GM23248 (cell line): ENCODE measurements around the gene IL10. TPM values are rescaled to one million over a fixed set of nuclear protein-coding genes. Genes with fewer than 3 reads are reported as not detected.

Experiments
- DNase-seq: peaks from one replicate; pipeline ENCODE4 v3.0.0-alpha.2; 2015
- H2AFZ ChIP-seq: fragments of 200-600 bp; sonication (generic); 2 replicates; pipeline ENCODE4 v1.6.1; 2016; ENCODE audit warnings: antibody characterized with exemption
- H3F3A ChIP-seq: fragments of 200-600 bp; sonication (generic); 2 replicates; pipeline ENCODE4 v1.6.1; 2016; ENCODE audit warnings: mild to moderate bottlenecking, antibody characterized with exemption, mixed run types; ENCODE audit not compliant: insufficient read depth
- H3K27ac ChIP-seq: fragments of 200-600 bp; sonication (generic); 2 replicates; pipeline ENCODE4 v1.5.1; 2016; ENCODE audit warnings: mild to moderate bottlenecking
- H3K27me3 ChIP-seq: fragments of 200-600 bp; sonication (generic); replicated peaks from 2 replicates; pipeline ENCODE4 v1.6.1; 2016; ENCODE audit warnings: mild to moderate bottlenecking; ENCODE audit not compliant: insufficient read depth
- H3K36me3 ChIP-seq: fragments of 200-600 bp; sonication (generic); 2 replicates; pipeline ENCODE4 v1.6.1; 2016; ENCODE audit warnings: low read depth, mild to moderate bottlenecking
- H3K4me1 ChIP-seq: fragments of 200-600 bp; sonication (generic); 2 replicates; pipeline ENCODE4 v1.6.1; 2016; ENCODE audit warnings: mild to moderate bottlenecking; ENCODE audit not compliant: insufficient read depth
- H3K4me2 ChIP-seq: fragments of 200-600 bp; sonication (generic); one replicate; pipeline ENCODE4 v1.6.1; 2016; ENCODE audit warnings: mild to moderate bottlenecking; ENCODE audit not compliant: unreplicated experiment
- H3K4me3 ChIP-seq: fragments of 200-600 bp; sonication (generic); 2 replicates; pipeline ENCODE4 v1.5.1; 2016; ENCODE audit warnings: mild to moderate bottlenecking
- H3K79me2 ChIP-seq: fragments of 200-600 bp; sonication (generic); 2 replicates; pipeline ENCODE4 v1.6.1; 2016; ENCODE audit warnings: mild to moderate bottlenecking; ENCODE audit not compliant: insufficient read depth
- H3K9ac ChIP-seq: fragments of 200-600 bp; sonication (generic); 2 replicates; pipeline ENCODE4 v1.6.1; 2016; ENCODE audit warnings: mild to moderate bottlenecking
- H3K9me2 ChIP-seq: fragments of 200-600 bp; sonication (generic); 2 replicates; pipeline ENCODE4 v1.6.1; 2016; ENCODE audit warnings: mixed run types, mild to moderate bottlenecking, moderate library complexity; ENCODE audit not compliant: insufficient read depth
- H3K9me3 ChIP-seq: fragments of 200-600 bp; sonication (generic); one replicate; pipeline ENCODE4 v1.6.1; 2017; ENCODE audit warnings: low read depth
- H4K20me1 ChIP-seq: fragments of 200-600 bp; sonication (generic); 2 replicates; pipeline ENCODE4 v1.6.0; 2016; ENCODE audit not compliant: insufficient read depth
- EZH2 ChIP-seq: fragments of 200-600 bp; sonication (generic); IDR thresholded peaks from 2 replicates; pipeline ENCODE4 v1.6.1; 2018; ENCODE audit warnings: antibody characterized with exemption, mild to moderate bottlenecking; ENCODE audit not compliant: insufficient read depth, poor library complexity, severe bottlenecking
- EZH2phosphoT487 ChIP-seq: fragments of 200-600 bp; sonication (generic); IDR thresholded peaks from 2 replicates; pipeline ENCODE4 v1.6.1; 2018; ENCODE audit warnings: antibody characterized with exemption, moderate library complexity, mild to moderate bottlenecking, low read depth; ENCODE audit not compliant: insufficient read depth
- WGBS, 2 experiments: methylation state at CpG; one replicate each; pipeline ENCODE4 v1.1.6; 2015 to 2017; ENCODE audit warnings: low lambda C conversion rate in 2 of 2, low coverage in 1 of 2; ENCODE audit errors: missing lambda C conversion rate in 2 of 2; 5-methylcytosine and 5-hydroxymethylcytosine counted together
- in situ Hi-C: fragments of 300-500 bp; cut with MboI; formaldehyde crosslinking; loops from 2 replicates; pipeline ENCODE4 v1.15.0; 2020
- polyA plus RNA-seq: library from polyadenylated mRNA; unstranded; fragments of >200 nt; fragmentation: Nextera tagmentation; extraction: Ambion mirVana; gene quantifications from 2 replicates; pipeline ENCODE4 v1.2.1, GENCODE V29; 2016
- total RNA-seq: library from RNA; depleted of rRNA; stranded (reverse); fragments of >200 nt; shearing (Covaris generic); gene quantifications from 2 replicates; pipeline ENCODE4 v1.2.3, GENCODE V29; 2014

IL10 gene
- total and polyA plus RNA-seq, 2 experiments from 2014 or later: not detected

DNA sequence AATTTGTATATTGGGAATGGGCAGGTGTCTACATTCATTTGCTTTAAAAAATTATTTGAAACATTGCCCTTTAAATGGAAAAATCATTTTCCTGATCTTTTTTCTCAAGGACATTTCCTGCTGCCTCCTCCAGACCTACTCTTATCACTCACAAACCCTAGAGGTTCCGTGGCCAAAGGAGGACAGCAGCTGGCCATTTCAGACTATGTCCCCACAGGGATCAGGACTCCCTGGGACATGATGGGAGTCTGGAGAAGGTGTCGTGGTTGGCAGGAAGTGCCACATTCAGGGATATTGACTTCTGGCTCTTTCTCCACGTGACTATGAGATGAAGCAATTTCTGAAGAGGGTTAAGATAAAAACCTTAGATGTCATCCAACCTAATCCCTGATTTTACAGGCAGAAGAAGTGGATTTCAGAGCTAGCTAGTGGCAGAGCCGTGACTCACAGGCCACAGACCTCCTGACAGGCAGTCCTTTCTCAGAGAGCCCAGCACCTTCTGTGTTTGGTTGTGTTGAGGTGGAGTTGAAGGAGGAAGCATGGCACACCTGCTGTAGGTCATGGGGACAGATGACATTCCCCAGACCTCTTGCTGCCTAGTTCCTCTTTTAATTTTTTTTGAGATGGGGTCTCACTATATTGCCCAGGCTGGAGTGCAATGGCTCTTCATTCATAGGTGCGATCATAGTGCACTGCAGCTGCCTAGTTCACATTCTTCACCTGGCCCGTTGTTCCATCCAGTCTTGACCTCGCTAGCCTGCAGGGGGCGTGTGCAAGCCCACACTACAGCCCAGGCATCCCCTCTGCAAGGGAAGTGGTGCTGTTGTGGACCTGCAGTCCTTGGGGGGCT, 25.5 kb upstream of the IL10 start:
- no peak overlapping the region for H2AFZ ChIP-seq
- in situ Hi-C loops: no loop called here
- WGBS, 2 experiments: 53 to 56% methylated on average over 8 of the region's 8 CpGs
- DNase-seq: peak; percentile 32
- no peak overlapping the region for H3K4me2 ChIP-seq
- no peaks in the 10 kb centered on the region for H3K79me2 ChIP-seq
- no peak overlapping the region for H3K9ac ChIP-seq
- peaks cover 14% of the 10 kb centered on the region for H3F3A ChIP-seq
- H3K9me3 ChIP-seq: no peaks in the 10 kb centered on the region
- TF ChIP-seq EZH2 (no peak), EZH2phosphoT487 (no peak)
- H4K20me1 ChIP-seq: no peaks in the 10 kb centered on the region
- H3K27ac ChIP-seq: no peak overlapping the region
- H3K9me2 ChIP-seq: no peaks in the 10 kb centered on the region
- no peaks in the 10 kb centered on the region for H3K27me3 ChIP-seq
- peaks cover 9% of the 10 kb centered on the region for H3K4me1 ChIP-seq
- H3K36me3 ChIP-seq: no peaks in the 10 kb centered on the region
- H3K4me3 ChIP-seq: no peak overlapping the region

DNA sequence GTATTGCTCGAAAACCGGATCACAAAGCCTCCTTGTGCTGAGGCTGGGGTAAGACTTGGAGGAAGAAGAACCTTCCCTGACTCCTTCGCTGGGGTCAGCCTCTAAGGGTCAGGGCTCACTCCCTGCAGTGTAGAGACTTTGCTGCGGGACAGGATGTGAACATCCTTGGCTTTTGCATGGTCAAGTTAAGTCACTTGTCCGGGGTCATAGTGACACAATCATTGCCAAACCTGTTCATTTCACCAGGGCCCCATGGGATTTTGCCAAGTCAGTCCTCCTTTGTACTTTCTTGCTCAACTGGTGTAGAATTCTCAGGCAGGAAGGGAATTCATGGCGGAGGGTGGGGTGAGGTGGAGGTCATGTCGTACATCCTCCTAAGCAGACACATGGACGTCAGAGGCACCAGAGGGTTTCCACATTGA, 24.7 kb upstream of the IL10 start:
- Histone ChIP-seq H2AFZ (no peak overlapping the region), H3K9ac (no peak overlapping the region), H3K9me2 (no peaks in the 10 kb centered on the region), H3K27me3 (no peaks in the 10 kb centered on the region), H3F3A (peaks cover 21% of the 10 kb centered on the region), H3K27ac (no peak overlapping the region), H3K36me3 (no peaks in the 10 kb centered on the region), H3K79me2 (no peaks in the 10 kb centered on the region), H3K4me2 (no peak overlapping the region), H3K4me1 (peaks cover 14% of the 10 kb centered on the region), H4K20me1 (no peaks in the 10 kb centered on the region), H3K9me3 (no peaks in the 10 kb centered on the region), H3K4me3 (no peak overlapping the region)
- 91 to 95% methylated on average over 8 of the region's 8 CpGs for WGBS, 2 experiments
- in situ Hi-C loops: no loop called here
- DNase-seq: no peak
- TF ChIP-seq EZH2 (no peak), EZH2phosphoT487 (no peak)

DNA sequence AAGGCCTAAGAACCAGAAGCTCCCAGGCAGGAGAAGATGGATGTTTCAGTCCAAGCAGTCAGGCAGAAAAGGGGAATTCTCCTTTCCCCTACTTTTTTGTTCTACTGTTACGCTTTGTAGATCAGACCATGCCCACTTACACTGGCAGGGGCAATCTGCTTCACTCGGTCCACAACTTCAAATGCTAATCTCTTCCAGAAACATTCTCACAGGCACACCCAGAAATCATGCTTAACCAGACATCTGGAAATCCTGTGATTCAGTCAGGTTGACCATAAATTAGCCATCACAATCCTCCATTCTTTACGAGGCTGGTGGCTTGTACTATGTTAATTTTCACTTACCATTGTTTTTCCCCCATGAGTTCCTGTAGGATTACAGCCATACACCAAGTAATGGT, 23.8 kb upstream of the IL10 start:
- Histone ChIP-seq H3F3A (peaks cover 26% of the 10 kb centered on the region), H3K4me3 (no peak overlapping the region), H3K4me1 (peaks cover 21% of the 10 kb centered on the region), H3K9ac (no peak overlapping the region), H3K79me2 (no peaks in the 10 kb centered on the region), H3K27ac (no peak overlapping the region), H4K20me1 (no peaks in the 10 kb centered on the region), H3K9me2 (no peaks in the 10 kb centered on the region), H3K9me3 (no peaks in the 10 kb centered on the region), H3K27me3 (no peaks in the 10 kb centered on the region), H3K4me2 (no peak overlapping the region), H2AFZ (no peak overlapping the region), H3K36me3 (no peaks in the 10 kb centered on the region)
- DNase-seq: no peak
- in situ Hi-C loops: no loop called here
- no peak for TF ChIP-seq EZH2phosphoT487
- no peak for TF ChIP-seq EZH2
- 54 to 68% methylated on average over 3 of the region's 3 CpGs for WGBS, 2 experiments

DNA sequence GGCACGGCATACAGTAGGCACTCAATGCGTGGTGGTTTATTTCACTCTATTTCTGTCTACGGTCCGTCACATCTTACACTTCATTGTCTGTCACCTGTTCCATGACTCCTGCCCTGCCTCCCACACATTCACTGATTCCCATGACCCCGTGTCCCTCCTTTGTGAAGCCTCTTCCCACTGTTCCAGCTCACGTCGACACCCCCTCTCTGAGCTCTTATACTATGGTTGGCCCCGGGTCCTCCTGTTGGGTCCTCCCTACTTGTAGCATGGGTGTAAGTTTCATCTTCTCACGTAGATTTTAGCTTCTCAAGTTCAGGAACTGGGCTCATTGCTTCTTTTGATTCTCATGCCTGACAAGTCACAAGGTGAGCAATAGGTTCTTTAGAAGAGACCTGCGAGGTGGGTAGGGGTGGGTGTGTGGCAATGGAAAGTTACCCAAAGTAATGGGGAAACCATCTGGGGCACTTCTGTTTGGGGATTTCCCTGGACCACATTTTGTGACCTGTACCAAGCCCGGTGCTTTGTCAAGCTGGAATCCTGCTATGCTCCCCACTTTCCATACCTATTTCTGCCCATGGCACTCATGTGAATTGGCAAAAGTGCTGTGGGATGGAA, 22.1 kb upstream of the IL10 start:
- Histone ChIP-seq H3K4me3 (no peak overlapping the region), H3K4me1 (peaks cover 12% of the 10 kb centered on the region), H2AFZ (no peak overlapping the region), H3K9me3 (no peaks in the 10 kb centered on the region), H3F3A (peaks cover 16% of the 10 kb centered on the region; the same call in 1 of the 2 replicates), H3K9ac (no peak overlapping the region), H3K36me3 (no peaks in the 10 kb centered on the region), H3K27me3 (no peaks in the 10 kb centered on the region), H3K79me2 (no peaks in the 10 kb centered on the region), H4K20me1 (no peaks in the 10 kb centered on the region), H3K9me2 (no peaks in the 10 kb centered on the region), H3K27ac (no peak overlapping the region), H3K4me2 (no peak overlapping the region)
- no peak for TF ChIP-seq EZH2
- TF ChIP-seq EZH2phosphoT487: no peak
- in situ Hi-C loops: no loop called here
- 81 to 88% methylated on average over 11 of the region's 11 CpGs for WGBS, 2 experiments
- no peak for DNase-seq
